Effector memory CD4-positive, alpha-beta T cell (primary cell): Measurements from ENCODE around the gene KSR2.

ENCODE experiments used
- DNase-seq, 3 donors: peaks; one replicate each; pipeline ENCODE4 v3.0.0-alpha.2; 2020
- H3K27ac ChIP-seq: 2 replicates; pipeline ENCODE4 v1.7.0; 2013; ENCODE audit warnings: mild to moderate bottlenecking, low read length, moderate library complexity; ENCODE audit not compliant: insufficient read depth, poor library complexity, severe bottlenecking
- H3K27me3 ChIP-seq: replicated peaks from 2 replicates; pipeline ENCODE4 v1.7.0; 2013; ENCODE audit warnings: mild to moderate bottlenecking, low read length; ENCODE audit not compliant: insufficient read depth, control insufficient read depth, poor library complexity, severe bottlenecking
- H3K36me3 ChIP-seq: 2 replicates; pipeline ENCODE4 v1.7.0; 2013; ENCODE audit warnings: mild to moderate bottlenecking, low read length, moderate library complexity; ENCODE audit not compliant: control insufficient read depth, insufficient read depth
- H3K4me1 ChIP-seq: 2 replicates; pipeline ENCODE4 v1.7.0; 2013; ENCODE audit warnings: low read length, mild to moderate bottlenecking; ENCODE audit not compliant: control insufficient read depth, insufficient read depth, poor library complexity, severe bottlenecking
- H3K4me3 ChIP-seq: 2 replicates; pipeline ENCODE4 v1.7.0; 2013; ENCODE audit warnings: low read length, low read depth, mild to moderate bottlenecking; ENCODE audit not compliant: insufficient read depth, poor library complexity, severe bottlenecking
- H3K9me3 ChIP-seq: 2 replicates; pipeline ENCODE4 v1.7.0; 2013; ENCODE audit warnings: mild to moderate bottlenecking, low read length, moderate library complexity; ENCODE audit not compliant: control insufficient read depth

Gene KSR2

DNA sequence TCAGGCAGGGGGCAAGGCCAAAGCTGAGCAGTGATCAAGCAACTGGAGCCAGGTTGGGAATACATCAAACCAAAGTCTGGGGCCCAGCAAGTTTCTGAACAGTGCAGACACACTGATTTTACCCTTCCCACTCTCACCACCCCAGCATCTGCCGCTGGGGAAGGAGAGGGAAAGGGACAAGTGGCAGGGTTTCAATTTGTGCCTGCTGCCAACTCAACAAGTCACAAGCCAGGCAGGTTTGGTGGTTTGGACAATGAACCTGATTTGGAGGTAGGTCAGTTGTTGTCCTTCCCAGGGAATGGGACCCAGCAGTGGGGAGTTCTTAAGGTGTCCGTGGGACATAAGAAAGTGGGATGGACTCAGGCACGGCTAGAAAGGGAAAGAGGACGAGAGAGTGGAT is 455.4 kb downstream of the KSR2 start:
- DNase-seq: no peak
- Histone ChIP-seq H3K4me1 (no peaks in the 10 kb centered on the region), H3K36me3 (no peaks in the 10 kb centered on the region), H3K27me3 (no peaks in the 10 kb centered on the region), H3K4me3 (no peak overlapping the region), H3K9me3 (no peaks in the 10 kb centered on the region), H3K27ac (no peak overlapping the region)

GRCh38 chr12:117508468-117508867 is 460.3 kb downstream of the KSR2 start:
- no peak for DNase-seq
- no peak overlapping the region for H3K4me3 ChIP-seq
- H3K27me3 ChIP-seq: no peaks in the 10 kb centered on the region
- H3K36me3 ChIP-seq: no peaks in the 10 kb centered on the region
- H3K27ac ChIP-seq: no peak overlapping the region
- no peaks in the 10 kb centered on the region for H3K4me1 ChIP-seq
- H3K9me3 ChIP-seq: no peaks in the 10 kb centered on the region

DNA sequence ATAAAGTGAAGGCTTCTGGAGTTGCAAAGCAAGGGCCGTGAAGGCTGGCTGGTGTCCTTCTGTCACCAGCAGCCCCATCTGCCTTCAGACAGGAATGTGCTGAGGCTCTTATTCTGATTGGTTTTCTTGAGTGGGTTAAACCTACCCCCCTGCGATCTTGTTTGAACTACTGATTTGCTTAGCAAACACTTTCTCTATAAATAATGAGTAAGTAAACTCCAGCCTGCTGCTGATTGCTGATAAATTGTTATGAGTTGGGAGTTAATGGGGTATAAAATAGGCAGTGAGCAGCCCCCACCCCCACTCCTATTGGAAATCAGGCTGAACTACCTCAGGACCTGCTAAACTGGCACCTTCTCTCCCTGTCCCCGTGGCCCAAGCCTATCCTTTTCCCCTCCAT is 461.2 kb downstream of the KSR2 start:
- no peaks in the 10 kb centered on the region for H3K4me1 ChIP-seq
- no peaks in the 10 kb centered on the region for H3K9me3 ChIP-seq
- H3K27ac ChIP-seq: no peak overlapping the region
- no peaks in the 10 kb centered on the region for H3K27me3 ChIP-seq
- DNase-seq: no peak
- H3K36me3 ChIP-seq: no peaks in the 10 kb centered on the region
- H3K4me3 ChIP-seq: no peak overlapping the region

DNA sequence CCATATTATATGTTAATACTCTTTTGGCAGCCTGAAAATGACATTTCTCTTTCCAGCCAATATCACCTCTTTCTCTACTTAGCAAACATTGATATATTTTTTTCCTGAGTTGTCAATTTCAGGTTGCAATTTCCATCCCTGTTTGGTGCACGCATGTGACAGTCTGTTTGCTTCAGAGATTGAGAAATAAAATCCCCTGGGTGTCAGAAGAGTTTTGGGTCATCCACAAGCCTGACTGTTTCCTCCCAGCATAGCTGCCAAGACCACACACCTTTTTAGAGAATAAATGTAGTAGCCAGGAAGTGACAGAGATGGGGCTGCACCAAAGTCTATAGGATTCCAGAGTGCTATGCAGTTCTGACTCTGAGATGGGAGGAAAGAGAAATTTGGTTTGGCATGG is 462.5 kb downstream of the KSR2 start:
- H3K27ac ChIP-seq: no peak overlapping the region
- H3K36me3 ChIP-seq: no peaks in the 10 kb centered on the region
- DNase-seq: no peak
- H3K9me3 ChIP-seq: no peaks in the 10 kb centered on the region
- H3K27me3 ChIP-seq: no peaks in the 10 kb centered on the region
- H3K4me1 ChIP-seq: no peaks in the 10 kb centered on the region
- H3K4me3 ChIP-seq: no peak overlapping the region

DNA sequence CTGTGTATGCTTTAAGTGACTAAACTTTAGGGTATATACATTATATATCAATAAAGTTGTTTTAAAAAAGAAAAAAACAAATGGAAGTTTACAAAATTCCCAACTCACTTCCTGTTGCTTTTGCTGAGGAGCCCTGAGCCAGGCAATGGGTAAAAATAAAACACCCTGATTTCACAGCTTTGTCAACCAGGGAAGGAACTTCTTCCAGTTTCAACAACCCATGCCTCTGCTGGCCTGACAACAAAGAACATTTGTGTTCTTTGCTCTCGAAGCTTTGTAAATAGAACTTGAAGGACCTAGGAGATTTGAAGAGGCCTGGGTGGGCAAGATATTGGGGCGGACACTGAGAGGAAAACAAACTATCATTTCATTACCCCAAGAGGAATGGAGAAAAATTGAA is 466.2 kb downstream of the KSR2 start:
- Histone ChIP-seq H3K27ac (no peak overlapping the region), H3K9me3 (no peaks in the 10 kb centered on the region), H3K36me3 (no peaks in the 10 kb centered on the region), H3K27me3 (no peaks in the 10 kb centered on the region), H3K4me1 (no peaks in the 10 kb centered on the region), H3K4me3 (no peak overlapping the region)
- no peak for DNase-seq

DNA sequence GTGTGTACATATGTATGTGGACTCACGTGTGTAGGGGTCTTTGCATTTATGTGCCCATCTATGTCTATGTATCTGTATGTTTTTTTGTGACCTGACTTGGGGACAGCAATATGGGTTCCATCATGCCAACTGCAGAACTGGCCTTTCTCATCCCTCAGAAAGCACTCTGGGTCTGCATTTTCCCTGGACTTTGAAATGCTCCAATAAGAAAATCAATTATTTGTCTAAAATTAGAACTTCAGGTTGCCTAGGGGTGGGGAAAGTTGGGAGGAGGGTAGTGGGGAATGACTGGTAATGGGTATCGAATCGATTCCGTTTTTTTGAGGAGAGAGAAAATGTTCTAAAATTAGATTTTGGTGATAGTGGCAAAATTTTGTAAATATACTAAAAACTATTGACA is 466.6 kb downstream of the KSR2 start:
- H3K27ac ChIP-seq: no peak overlapping the region
- H3K36me3 ChIP-seq: no peaks in the 10 kb centered on the region
- H3K4me1 ChIP-seq: no peaks in the 10 kb centered on the region
- no peaks in the 10 kb centered on the region for H3K27me3 ChIP-seq
- H3K4me3 ChIP-seq: no peak overlapping the region
- H3K9me3 ChIP-seq: no peaks in the 10 kb centered on the region
- DNase-seq: no peak

GRCh38 chr12:117501076-117501869 is 467.5 kb downstream of the KSR2 start:
- no peak for DNase-seq
- Histone ChIP-seq H3K4me3 (no peak overlapping the region), H3K4me1 (no peaks in the 10 kb centered on the region), H3K9me3 (no peaks in the 10 kb centered on the region), H3K27me3 (no peaks in the 10 kb centered on the region), H3K27ac (no peak overlapping the region), H3K36me3 (no peaks in the 10 kb centered on the region)

- no peaks in the 10 kb centered on the region for H3K4me1 ChIP-seq
- H3K27ac ChIP-seq: no peak overlapping the region
- no peaks in the 10 kb centered on the region for H3K27me3 ChIP-seq
- no peak overlapping the region for H3K4me3 ChIP-seq
- H3K36me3 ChIP-seq: no peaks in the 10 kb centered on the region
- no peak for DNase-seq
- H3K9me3 ChIP-seq: no peaks in the 10 kb centered on the region
Measured at GRCh38 chr12:117499759-117500485, 468.9 kb downstream of the KSR2 start.

GRCh38 chr12:117498880-117499279 is 469.9 kb downstream of the KSR2 start:
- Histone ChIP-seq H3K27me3 (no peaks in the 10 kb centered on the region), H3K9me3 (no peaks in the 10 kb centered on the region), H3K4me1 (no peaks in the 10 kb centered on the region), H3K27ac (no peak overlapping the region), H3K36me3 (no peaks in the 10 kb centered on the region), H3K4me3 (no peak overlapping the region)
- DNase-seq: no peak

- Histone ChIP-seq H3K4me3 (no peak overlapping the region), H3K4me1 (no peaks in the 10 kb centered on the region)
Measured at GRCh38 chr12:117498256-117498655, 470.5 kb downstream of the KSR2 start.

More at GRCh38 chr12:117498256-117498655, 470.5 kb downstream of the KSR2 start:
- Histone ChIP-seq H3K27ac (no peak overlapping the region), H3K27me3 (no peaks in the 10 kb centered on the region), H3K36me3 (no peaks in the 10 kb centered on the region), H3K9me3 (no peaks in the 10 kb centered on the region)
- DNase-seq: no peak
